Muscle layer of colon (tissue), 2 donors: Measurements from ENCODE around the gene SF3B3.
"Not testable (repeated sequence)": the region's sequence is repeated elsewhere in the genome, so short reads cannot be mapped to it uniquely, and the experiment has no call there.

Experiments used
- H3K27ac ChIP-seq: one replicate; pipeline ENCODE4 v1.7.0; 2013; ENCODE audit warnings: low read depth, mild to moderate bottlenecking, low read length, moderate library complexity
- H3K27me3 ChIP-seq, 2 donors: one replicate each; pipeline ENCODE4 v1.7.0; 2013; ENCODE audit warnings: low read length in 2 of 2, mild to moderate bottlenecking in 2 of 2; ENCODE audit not compliant: insufficient read depth in 2 of 2, control insufficient read depth in 1 of 2
- H3K36me3 ChIP-seq: one replicate; pipeline ENCODE4 v1.7.0; 2013; ENCODE audit warnings: mild to moderate bottlenecking, low read length; ENCODE audit not compliant: insufficient read depth
- H3K4me1 ChIP-seq: one replicate; pipeline ENCODE4 v1.7.0; 2013; ENCODE audit warnings: mild to moderate bottlenecking, low read length; ENCODE audit not compliant: insufficient read depth
- H3K4me3 ChIP-seq, 2 donors: one replicate each; pipeline ENCODE4 v1.7.0; 2013; ENCODE audit warnings: low read length in 2 of 2, low read depth in 1 of 2, mild to moderate bottlenecking in 1 of 2, moderate library complexity in 1 of 2
- H3K9ac ChIP-seq: one replicate; pipeline ENCODE4 v1.7.0; 2013; ENCODE audit warnings: low read length
- H3K9me3 ChIP-seq: one replicate; pipeline ENCODE4 v1.7.0; 2013; ENCODE audit warnings: mild to moderate bottlenecking, low read length
- donor health status: abdominal sarcoma.
- donor health status: Adenocarcinoma of cecum.

Gene SF3B3

DNA sequence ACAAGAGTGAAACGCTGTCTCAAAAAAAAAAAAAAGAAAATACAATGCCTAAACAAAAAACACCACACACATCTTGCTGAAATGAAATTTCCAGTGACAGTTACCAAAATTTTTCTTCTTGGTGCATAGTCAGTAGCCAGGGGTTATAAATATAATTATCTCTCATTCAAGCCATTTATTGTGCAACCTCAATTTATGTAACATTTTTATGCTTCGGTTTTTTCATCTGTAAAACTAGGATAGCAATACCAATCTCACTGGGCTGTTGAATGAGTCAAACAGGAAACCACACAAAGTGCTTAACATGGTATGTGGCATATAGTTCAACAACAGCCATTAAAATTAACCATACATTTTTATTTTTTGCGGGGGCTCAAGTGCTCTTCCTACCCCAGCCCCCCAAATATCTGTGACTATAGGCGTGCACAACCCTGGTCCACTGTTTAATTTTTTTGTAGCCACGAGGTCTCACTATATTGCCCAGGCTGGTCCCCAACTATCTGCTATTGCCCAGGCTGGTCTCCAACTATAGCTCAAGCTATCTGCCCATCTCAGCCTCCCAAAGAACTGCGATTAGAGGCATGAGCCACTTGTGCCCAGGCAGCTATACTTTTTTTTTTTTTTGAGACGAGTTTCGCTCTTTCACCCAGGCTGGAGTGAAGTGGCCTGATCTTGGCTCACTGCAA lies 2.9 kb upstream of the SF3B3 start:
- Histone ChIP-seq H3K9me3 (no peaks in the 10 kb centered on the region), H3K27me3 (no peaks in the 10 kb centered on the region), H3K27ac (no peak overlapping the region), H3K4me1 (peaks cover 16% of the 10 kb centered on the region), H3K4me3 (no peak overlapping the region), H3K36me3 (peaks cover 27% of the 10 kb centered on the region), H3K9ac (no peak overlapping the region)

DNA sequence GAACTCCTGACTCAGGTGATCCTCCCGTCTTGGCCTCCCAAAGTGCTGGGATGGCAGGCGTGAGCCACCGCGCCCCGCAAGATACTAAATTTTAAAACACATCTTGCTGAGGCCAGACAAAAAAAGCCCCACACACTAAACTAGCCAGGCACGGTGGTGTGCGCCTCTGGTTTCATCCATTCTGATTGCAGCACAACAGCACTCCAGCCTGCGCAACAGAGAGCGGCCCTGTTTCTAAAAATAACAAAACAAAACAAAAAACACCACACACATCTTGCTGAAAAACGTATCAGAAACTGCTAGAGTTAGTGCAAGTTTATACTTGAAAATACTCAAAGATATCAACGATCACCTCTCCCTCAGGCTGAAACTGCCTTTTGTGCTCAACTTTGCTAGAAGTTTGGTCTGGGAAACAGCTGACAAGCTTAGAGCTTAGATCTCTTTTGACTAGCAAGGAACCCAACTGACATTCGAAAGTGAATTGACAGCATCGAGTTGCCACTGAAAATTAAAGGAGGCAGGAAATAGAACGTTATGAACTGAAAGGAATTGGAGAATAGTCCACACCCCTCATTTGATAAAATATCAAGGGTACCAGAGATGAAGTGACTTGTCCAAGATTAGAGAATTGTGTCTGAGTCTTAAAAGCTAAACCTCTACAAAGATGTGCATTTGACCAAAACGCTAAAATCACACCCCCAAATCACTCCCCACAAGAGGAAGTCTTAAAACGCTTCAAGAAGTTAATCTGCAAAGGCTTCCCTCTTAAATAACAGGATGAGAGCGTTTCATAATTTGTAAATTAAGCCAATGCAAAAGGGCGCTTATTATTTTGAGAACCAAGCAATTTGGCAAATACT lies 1.2 kb upstream of the SF3B3 start:
- H3K36me3 ChIP-seq, result peaks cover 31% of the 10 kb centered on the region
- no peaks in the 10 kb centered on the region for H3K9me3 ChIP-seq
- H3K27me3 ChIP-seq, result no peaks in the 10 kb centered on the region
- peaks cover 24% of the 10 kb centered on the region for H3K4me1 ChIP-seq
- H3K9ac ChIP-seq, result peak overlapping the region; percentile 68
- H3K27ac ChIP-seq, result peak overlapping the region; percentile 96
- peak overlapping the region; percentile 85 to 89 for H3K4me3 ChIP-seq

DNA sequence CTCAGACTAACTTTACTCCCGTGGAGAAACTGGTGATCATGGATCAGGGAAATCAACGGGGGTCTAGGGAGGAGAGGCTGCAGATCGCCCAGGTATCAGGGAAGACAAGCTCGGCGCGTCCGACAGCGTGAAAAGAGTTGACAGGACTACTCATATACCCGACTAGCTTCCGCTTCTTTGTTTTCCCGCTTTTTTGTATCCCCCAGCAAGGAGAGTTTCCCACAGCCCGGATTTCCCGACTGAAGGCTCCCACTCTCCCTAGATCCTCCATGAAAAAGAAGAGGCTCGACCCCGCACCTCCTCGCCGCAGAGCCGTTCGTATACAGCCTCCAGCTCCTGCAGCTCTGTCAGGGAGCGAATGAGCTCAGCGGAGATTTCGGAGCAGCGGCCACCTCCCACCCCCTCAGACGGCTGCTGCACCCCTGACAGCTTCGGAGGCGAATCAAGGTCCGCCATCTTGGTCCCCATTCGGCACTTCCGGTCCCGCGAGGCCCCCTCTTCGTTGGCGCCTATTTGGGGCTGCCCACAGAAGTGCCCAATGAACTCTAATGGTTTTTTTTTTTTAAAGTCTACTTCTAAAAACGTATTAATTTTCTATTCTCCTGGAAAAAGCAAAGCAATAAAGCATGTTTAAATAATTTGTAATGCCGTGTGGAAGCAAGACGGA lies 407 bp upstream of the SF3B3 start, which contains the start of gene COG4:
COG4 (minus strand) TSS at position 479 of the 667 bp plus-strand sequence; CDS start at position 468, 11 bp downstream.
- H3K9ac ChIP-seq, result peak within 1 kb of the TSS; percentile 83
- peak within 1 kb of the TSS; percentile 89 to 96 for H3K4me3 ChIP-seq
- H3K27ac ChIP-seq, result peak within 1 kb of the TSS; percentile 96
- H3K36me3 ChIP-seq, result peaks cover 28% of the 10 kb centered on the region
- H3K4me1 ChIP-seq, result peaks cover 27% of the 10 kb centered on the region
- no peaks in the 10 kb centered on the region for H3K9me3 ChIP-seq
- H3K27me3 ChIP-seq, result no peaks in the 10 kb centered on the region

DNA sequence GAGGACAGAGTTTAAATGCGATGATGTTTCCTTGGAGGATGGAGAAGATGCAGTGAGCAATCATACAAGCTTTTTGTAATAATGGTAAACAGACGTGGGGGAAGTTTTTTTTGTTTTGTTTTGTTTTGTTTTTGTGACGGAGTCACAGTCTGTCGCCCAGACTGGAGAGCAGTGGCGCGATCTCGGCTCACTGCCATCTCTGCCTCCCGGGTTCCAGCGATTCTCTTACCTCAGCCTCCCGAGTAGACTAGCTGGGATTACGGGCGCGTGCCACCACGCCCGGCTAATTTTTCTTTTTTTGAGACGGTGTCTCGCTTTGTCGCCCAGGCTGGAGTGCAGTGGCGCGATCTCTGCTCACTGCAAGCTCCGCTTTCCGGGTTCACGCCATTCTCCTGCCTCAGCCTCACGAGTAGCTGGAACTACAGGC lies 796 bp downstream of the SF3B3 start:
- H3K27me3 ChIP-seq, H3K9me3 ChIP-seq: not testable (repeated sequence)
- H3K9ac ChIP-seq, result peak overlapping the region; percentile 83
- peak overlapping the region; percentile 96 for H3K27ac ChIP-seq
- H3K36me3 ChIP-seq, result peaks cover 37% of the 10 kb centered on the region
- H3K4me1 ChIP-seq, result peaks cover 27% of the 10 kb centered on the region
- peak overlapping the region; percentile 89 to 96 for H3K4me3 ChIP-seq

DNA sequence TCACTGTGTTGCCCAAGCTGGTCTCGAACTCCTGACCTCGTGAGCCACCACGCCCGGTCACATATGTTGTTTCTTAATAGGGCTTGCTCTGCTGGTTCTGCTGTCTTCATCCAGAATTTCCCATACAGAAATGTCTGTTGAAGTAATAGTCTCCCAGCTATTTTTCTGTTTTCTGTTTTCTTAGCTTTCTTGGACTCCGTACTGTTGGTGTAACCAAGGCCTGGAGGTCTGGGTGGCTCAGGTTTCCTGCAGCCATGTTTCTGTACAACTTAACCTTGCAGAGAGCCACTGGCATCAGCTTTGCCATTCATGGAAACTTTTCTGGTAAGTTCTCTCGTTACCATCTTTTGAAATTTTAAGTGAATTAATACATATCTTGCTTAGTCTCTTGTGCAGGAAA lies 2.8 kb downstream of the SF3B3 start:
- no peak overlapping the region for H3K9ac ChIP-seq

DNA sequence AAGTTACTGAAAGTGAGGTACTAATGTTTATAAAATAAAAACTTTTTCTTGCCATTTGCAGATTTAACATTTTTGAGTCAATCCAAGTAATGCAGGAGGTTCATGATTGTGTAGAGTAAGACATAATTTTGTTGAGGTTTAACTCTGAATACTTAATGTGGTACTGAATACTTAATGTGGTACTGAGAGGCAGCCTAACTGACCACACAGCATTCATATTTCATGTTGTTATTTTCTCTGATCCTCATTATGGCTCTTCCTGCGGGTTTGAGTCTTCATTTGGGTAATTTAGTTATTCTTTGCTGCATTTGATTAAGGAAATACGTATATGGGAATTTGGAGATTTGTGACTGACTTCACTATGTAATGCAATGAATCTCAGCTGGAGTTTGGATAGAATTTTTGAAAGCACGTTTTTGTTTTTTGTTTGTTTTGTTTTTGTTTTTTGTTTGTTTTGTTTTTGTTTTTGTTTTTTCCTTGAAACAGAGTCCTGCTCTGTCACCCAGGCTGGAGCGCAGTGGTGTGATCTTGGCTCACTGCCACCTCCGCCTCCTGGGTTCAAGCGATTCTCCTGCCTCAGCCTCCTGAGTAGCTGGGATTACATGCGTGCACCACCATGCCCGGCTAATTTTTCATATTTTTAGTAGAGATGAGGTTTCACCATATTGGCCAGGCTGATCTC lies 3.8 kb downstream of the SF3B3 start:
- Histone ChIP-seq H3K27me3 (no peaks in the 10 kb centered on the region), H3K9ac (no peak overlapping the region), H3K9me3 (no peaks in the 10 kb centered on the region), H3K4me1 (peaks cover 25% of the 10 kb centered on the region), H3K4me3 (no peak overlapping the region), H3K27ac (no peak overlapping the region), H3K36me3 (peaks cover 54% of the 10 kb centered on the region)

More for the DNA sequence above, 2.8 kb downstream of the SF3B3 start:
- H3K36me3 ChIP-seq, result peaks cover 44% of the 10 kb centered on the region
- H3K27ac ChIP-seq, result no peak overlapping the region
- no peaks in the 10 kb centered on the region for H3K27me3 ChIP-seq
- no peak overlapping the region for H3K4me3 ChIP-seq
- H3K9me3 ChIP-seq, result no peaks in the 10 kb centered on the region
- peaks cover 27% of the 10 kb centered on the region for H3K4me1 ChIP-seq

DNA sequence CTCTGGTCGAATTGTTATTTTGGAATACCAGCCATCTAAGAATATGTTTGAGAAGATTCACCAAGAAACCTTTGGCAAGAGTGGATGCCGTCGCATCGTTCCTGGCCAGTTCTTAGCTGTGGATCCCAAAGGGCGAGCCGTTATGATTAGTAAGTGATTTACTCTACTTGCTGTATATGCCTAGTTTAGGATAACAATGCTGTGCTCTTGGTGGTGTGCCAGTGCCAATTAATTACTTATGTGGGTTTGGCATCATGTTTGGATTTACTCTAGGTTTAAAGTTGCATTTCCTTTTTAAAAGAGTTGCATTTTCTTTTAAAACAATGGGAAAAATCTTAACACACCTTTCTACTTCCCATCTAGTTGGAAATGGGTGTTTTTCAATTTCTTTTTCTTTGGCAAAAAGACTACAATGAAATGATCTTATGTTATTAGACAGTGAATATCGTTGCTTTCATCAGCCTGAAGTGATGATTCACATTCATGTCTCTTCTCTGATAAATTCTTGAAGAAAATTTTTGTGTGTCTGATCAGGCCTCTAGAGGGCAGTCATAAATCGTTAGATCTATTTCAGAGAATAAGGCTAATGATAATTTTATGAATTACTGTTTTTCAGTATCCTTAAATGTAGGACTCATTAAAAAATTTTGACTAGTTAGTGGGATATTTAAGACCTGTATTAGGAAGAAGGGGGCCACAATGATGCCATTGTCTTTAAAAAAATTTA lies 5.6 kb downstream of the SF3B3 start:
- Histone ChIP-seq H3K36me3 (peaks cover 71% of the 10 kb centered on the region), H3K4me1 (peaks cover 19% of the 10 kb centered on the region), H3K4me3 (no peak overlapping the region), H3K9me3 (no peaks in the 10 kb centered on the region), H3K9ac (no peak overlapping the region), H3K27me3 (no peaks in the 10 kb centered on the region), H3K27ac (no peak overlapping the region)

DNA sequence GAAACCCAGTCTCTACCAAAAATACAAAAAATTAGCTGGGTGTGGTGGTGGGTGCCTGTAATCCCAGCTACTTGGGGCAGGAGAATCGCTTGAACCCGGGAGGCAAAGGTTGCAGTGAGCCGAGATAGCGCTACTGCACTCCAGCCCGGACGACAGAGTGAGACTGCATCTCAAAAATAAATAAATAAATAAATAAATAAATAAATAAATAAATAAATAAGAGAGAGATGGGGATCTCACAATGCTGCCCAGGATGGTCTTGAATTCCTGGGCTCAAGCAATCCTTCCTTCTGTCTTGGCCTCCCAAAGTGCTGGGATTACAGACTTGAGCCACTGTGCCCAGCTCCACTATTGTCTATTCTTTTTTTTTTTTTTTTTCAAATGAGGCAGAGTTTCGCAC lies 6.3 kb downstream of the SF3B3 start:
- not testable (repeated sequence) for H3K4me3 ChIP-seq, H3K9me3 ChIP-seq, H3K9ac ChIP-seq, H3K27ac ChIP-seq, H3K27me3 ChIP-seq
- H3K4me1 ChIP-seq, result peaks cover 17% of the 10 kb centered on the region
- peaks cover 76% of the 10 kb centered on the region for H3K36me3 ChIP-seq

DNA sequence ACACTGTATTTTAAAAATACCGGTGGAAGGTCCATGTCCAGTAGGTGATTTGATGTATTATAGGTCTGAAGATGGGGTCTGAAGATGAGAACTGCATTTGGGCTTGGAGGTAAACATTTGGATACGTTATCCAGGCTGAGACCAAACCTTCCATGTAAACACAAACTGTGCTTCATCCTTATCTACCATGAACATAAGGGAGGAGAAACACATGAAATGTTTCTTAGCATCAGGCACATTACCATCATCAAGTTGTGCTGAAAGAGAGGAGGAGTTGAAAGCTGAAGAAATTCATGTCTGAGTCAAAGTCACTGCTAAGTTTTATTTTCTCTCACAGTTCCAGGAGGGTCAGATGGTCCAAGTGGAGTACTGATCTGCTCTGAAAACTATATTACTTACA lies 11.4 kb downstream of the SF3B3 start:
- H3K9ac ChIP-seq, result no peak overlapping the region
- no peaks in the 10 kb centered on the region for H3K4me1 ChIP-seq
- H3K4me3 ChIP-seq, result no peak overlapping the region
- H3K9me3 ChIP-seq, result no peaks in the 10 kb centered on the region
- H3K27me3 ChIP-seq, result no peaks in the 10 kb centered on the region
- no peak overlapping the region for H3K27ac ChIP-seq
- H3K36me3 ChIP-seq, result peaks cover 83% of the 10 kb centered on the region

DNA sequence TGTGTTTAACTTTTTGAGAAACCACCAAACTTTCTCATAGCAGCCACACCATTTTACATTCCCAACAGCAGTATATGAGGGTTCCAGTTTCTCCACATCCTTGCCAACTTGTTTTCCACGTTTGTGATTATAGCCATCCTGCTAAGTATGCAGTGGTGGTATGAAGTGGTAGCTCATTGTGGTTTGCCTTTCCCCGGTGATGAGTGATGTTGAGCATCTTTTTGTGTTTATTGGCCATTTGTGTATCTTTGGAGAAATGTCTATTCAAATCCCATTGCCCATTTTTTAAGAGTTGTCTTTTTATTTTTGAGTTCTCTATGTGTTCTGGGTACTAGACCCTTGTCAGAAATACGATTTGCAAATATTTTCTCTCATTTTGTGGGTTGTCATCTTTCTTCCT lies 17.4 kb downstream of the SF3B3 start:
- Histone ChIP-seq H3K4me3 (no peak overlapping the region), H3K9me3 (no peaks in the 10 kb centered on the region), H3K27ac (no peak overlapping the region), H3K27me3 (no peaks in the 10 kb centered on the region), H3K9ac (no peak overlapping the region), H3K36me3 (peaks cover 75% of the 10 kb centered on the region), H3K4me1 (no peaks in the 10 kb centered on the region)
